HCT116 (cell line): ENCODE data around the gene UNC79. TPM values are rescaled to one million over a fixed set of nuclear protein-coding genes. Genes with fewer than 3 reads are reported as not detected.

ENCODE experiments used
- ATAC-seq: fragments of 200-7000 bp; cut with Tn5 transposase; 2 replicates; pipeline ENCODE4 v1.9.1; 2020; ENCODE audit warnings: mild to moderate bottlenecking, moderate library complexity
- BruUV-seq: library from RNA; stranded (reverse); fragments of 400-500 nt; replicated peaks from 2 replicates; lab custom pipeline; 2021; lab: Mats Ljungman, UMichigan
- CTCF ChIA-PET: fragments of 300-600 bp; sonication (Branson Sonifier 250); formaldehyde crosslinking; loops from one replicate; lab custom pipeline; 2021; ENCODE audit warnings: antibody characterized with exemption; lab: Charles Lee
- POLR2A ChIA-PET: fragments of 300-600, 350-600 bp; sonication (Branson Sonifier 250); formaldehyde crosslinking; loops from one replicate; lab custom pipeline; 2021; ENCODE audit warnings: antibody characterized with exemption; lab: Charles Lee
- RAD21 ChIA-PET, 2 experiments: fragments of 300-600 bp; sonication (Branson Sonifier 250); formaldehyde crosslinking; loops; one replicate each; lab custom pipeline; 2023; ENCODE audit warnings: low total read pairs in 2 of 2; ENCODE audit not compliant: uncharacterized antibody in 2 of 2, unreplicated experiment in 2 of 2, low non-redundant PET in 1 of 2; lab: Charles Lee
- DNase-seq: peaks from one replicate; pipeline ENCODE4 v3.0.0-alpha.2; 2010; ENCODE audit warnings: low read depth, low spot score
- H2AFZ ChIP-seq: fragments of 200-600 bp; shearing (Covaris generic), sonication (generic); 2 replicates; pipeline ENCODE4 v1.6.1; 2017; ENCODE audit warnings: low read depth, mixed run types, mixed read lengths, antibody characterized with exemption, low read length; ENCODE audit not compliant: poor library complexity, severe bottlenecking
- H3K27ac ChIP-seq: 2 replicates; pipeline ENCODE4 v1.5.1; 2012; ENCODE audit warnings: low read depth, low read length
- H3K27me3 ChIP-seq: fragments of 200-600 bp; sonication (generic); 2 replicates; pipeline ENCODE4 v1.6.1; 2016; ENCODE audit warnings: mixed run types, low read length, mixed read lengths; ENCODE audit not compliant: insufficient read depth
- H3K36me3 ChIP-seq, 2 experiments: fragments of 200-500 bp in 1 of 2; fragments of 200-600 bp in 1 of 2; sonication (Bioruptor generic) in 1 of 2; sonication (generic) in 1 of 2; 2 replicates each; pipeline versions ENCODE4 v1.5.1 to v1.6.1; 2014 to 2016; ENCODE audit warnings: low read length in 2 of 2, inconsistent platforms in 1 of 2, mixed read lengths in 1 of 2, mixed run types in 1 of 2; ENCODE audit not compliant: insufficient read depth in 2 of 2, control insufficient read depth in 1 of 2
- H3K4me1 ChIP-seq, 2 experiments: fragments of 200-600 bp in 1 of 2; sonication (generic) in 1 of 2; 2 replicates each; pipeline versions ENCODE4 v1.5.1 to v1.6.1; 2012 to 2017; ENCODE audit warnings: low read length in 2 of 2, inconsistent platforms in 1 of 2, mild to moderate bottlenecking in 1 of 2, mixed read lengths in 1 of 2, mixed run types in 1 of 2, moderate library complexity in 1 of 2; ENCODE audit not compliant: insufficient read depth in 2 of 2, control insufficient read depth in 1 of 2
- H3K4me2 ChIP-seq: fragments of 200-600 bp; sonication (generic); 2 replicates; pipeline ENCODE4 v1.6.1; 2017; ENCODE audit warnings: mixed run types, low read length, mixed read lengths
- H3K4me3 ChIP-seq, 2 experiments: fragments of 200-600 bp in 1 of 2; sonication (generic) in 1 of 2; replicated peaks in 1 of 2; 2 replicates each; pipeline ENCODE4 v1.5.1; 2011 to 2016; ENCODE audit warnings: low read length in 2 of 2, control low read depth in 1 of 2, low read depth in 1 of 2, mild to moderate bottlenecking in 1 of 2, mixed read lengths in 1 of 2, mixed run types in 1 of 2
- H3K79me2 ChIP-seq: fragments of 200-600 bp; sonication (generic); 2 replicates; pipeline ENCODE4 v1.6.1; 2017; ENCODE audit warnings: mild to moderate bottlenecking, mixed run types, low read length, moderate library complexity, mixed read lengths; ENCODE audit not compliant: insufficient read depth
- H3K9ac ChIP-seq: fragments of 200-600 bp; sonication (generic); 2 replicates; pipeline ENCODE4 v1.6.1; 2016; ENCODE audit warnings: low read length, mixed read lengths
- H3K9me2 ChIP-seq: fragments of 200-600 bp; sonication (generic), shearing (Covaris generic); 2 replicates; pipeline ENCODE4 v1.6.1; 2017; ENCODE audit warnings: mixed run types, mild to moderate bottlenecking, moderate library complexity; ENCODE audit not compliant: insufficient read depth
- H3K9me3 ChIP-seq, 2 experiments: fragments of 200-500 bp in 1 of 2; fragments of 200-600 bp in 1 of 2; sonication (Bioruptor generic) in 1 of 2; sonication (generic) in 1 of 2; 2 replicates each; pipeline ENCODE4 v1.6.1; 2014 to 2017; ENCODE audit warnings: low read length in 2 of 2, mixed read lengths in 2 of 2, inconsistent platforms in 1 of 2, low read depth in 1 of 2, mild to moderate bottlenecking in 1 of 2, mixed run types in 1 of 2, moderate library complexity in 1 of 2; ENCODE audit not compliant: control insufficient read depth in 1 of 2, insufficient read depth in 1 of 2
- H4K20me1 ChIP-seq: fragments of 200-600 bp; sonication (generic), shearing (Covaris generic); 2 replicates; pipeline ENCODE4 v1.6.1; 2017; ENCODE audit warnings: mixed run types, mild to moderate bottlenecking, moderate library complexity; ENCODE audit not compliant: insufficient read depth
- ATF3 ChIP-seq: IDR thresholded peaks from 2 replicates; pipeline ENCODE4 v1.6.1; 2012
- CBX3 ChIP-seq: IDR thresholded peaks from 2 replicates; pipeline ENCODE4 v1.6.1; 2012; ENCODE audit warnings: low read depth
- CEBPB ChIP-seq: IDR thresholded peaks from 2 replicates; pipeline ENCODE4 v1.6.1; 2012; ENCODE audit warnings: low read depth
- EGR1 ChIP-seq: IDR thresholded peaks from 2 replicates; pipeline ENCODE4 v1.6.1; 2012; ENCODE audit warnings: low read depth
- ELF1 ChIP-seq: IDR thresholded peaks from 2 replicates; pipeline ENCODE4 v1.6.1; 2012; ENCODE audit warnings: low read depth, borderline replicate concordance
- EZH2 ChIP-seq: fragments of 200-600 bp; sonication (generic); IDR thresholded peaks from 2 replicates; pipeline ENCODE4 v1.6.1; 2017; ENCODE audit warnings: antibody characterized with exemption, mixed run types
- MAX ChIP-seq: IDR thresholded peaks from 2 replicates; pipeline ENCODE4 v1.6.1; 2012
- POLR2A ChIP-seq: IDR thresholded peaks from 2 replicates; pipeline ENCODE4 v1.7.0; 2011; ENCODE audit warnings: borderline replicate concordance; ENCODE audit not compliant: insufficient read depth, insufficient read length; ENCODE audit errors: extremely low read depth
- POLR2AphosphoS5 ChIP-seq: IDR thresholded peaks from 2 replicates; pipeline ENCODE4 v1.6.1; 2011; ENCODE audit warnings: mild to moderate bottlenecking, low read depth, low read length, moderate library complexity
- RAD21 ChIP-seq: IDR thresholded peaks from 2 replicates; pipeline ENCODE4 v1.6.1; 2012; ENCODE audit warnings: low read depth, mild to moderate bottlenecking
- SIN3A ChIP-seq: IDR thresholded peaks from 2 replicates; pipeline ENCODE4 v1.6.1; 2012; ENCODE audit warnings: low read depth
- SP1 ChIP-seq: IDR thresholded peaks from 2 replicates; pipeline ENCODE4 v1.6.1; 2012; ENCODE audit warnings: low read depth
- TCF7L2 ChIP-seq: IDR thresholded peaks from 2 replicates; pipeline ENCODE4 v1.7.0; 2011; ENCODE audit warnings: borderline replicate concordance, inconsistent platforms; ENCODE audit not compliant: insufficient read depth, insufficient read length; ENCODE audit errors: extremely low read depth
- YY1 ChIP-seq: IDR thresholded peaks from 2 replicates; pipeline ENCODE4 v1.6.1; 2011; ENCODE audit warnings: low read length, low read depth, moderate library complexity, mild to moderate bottlenecking; ENCODE audit not compliant: insufficient replicate concordance; ENCODE audit errors: extremely low read depth
- ZFX ChIP-seq: fragments of 450-650 bp; IDR thresholded peaks from 2 replicates; pipeline ENCODE4 v1.6.1; 2017
- intact Hi-C: fragments of 100-400 bp; cut with micrococcal nuclease; formaldehyde crosslinking; loops from 2 replicates; pipeline ENCODE4 v1.10.0; 2022
- total RNA-seq: library from RNA; stranded (reverse); gene quantifications from one replicate; pipeline ENCODE4 v1.2.1, GENCODE V29; 2021; ENCODE audit not compliant: unreplicated experiment
- TF ChIP-seq, protein P1 (sequence below): IDR thresholded peaks from 2 replicates; pipeline ENCODE4 v1.6.1; 2012; ENCODE audit warnings: low read depth

UNC79 gene
- total RNA-seq, 1 experiment from 2014 or later: 0.10 TPM

DNA sequence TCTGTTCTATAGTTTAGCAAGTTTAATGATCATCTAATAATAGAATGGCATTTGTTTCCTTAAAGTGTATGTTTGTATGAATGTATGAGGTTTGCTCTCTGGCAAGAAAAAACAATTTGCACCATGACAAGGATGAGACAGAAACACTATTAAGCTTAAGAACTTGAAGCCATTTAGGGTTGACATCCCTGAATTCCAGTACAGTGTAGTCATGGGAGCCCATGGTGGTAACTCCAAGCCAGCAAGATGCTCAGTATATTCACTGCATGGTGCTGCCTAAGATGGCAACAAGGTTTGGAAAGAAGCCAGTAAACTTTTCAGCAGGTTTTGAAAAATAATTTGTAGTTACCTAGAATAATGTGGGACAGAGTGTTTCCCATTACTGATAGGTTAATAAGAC is 198.9 kb downstream of the UNC79 start:
- no peak overlapping the region for H2AFZ ChIP-seq
- no peaks in the 10 kb centered on the region for H3K79me2 ChIP-seq
- ATAC-seq (no peak), DNase-seq (no peak)
- H3K9me2 ChIP-seq: no peaks in the 10 kb centered on the region
- no peaks in the 10 kb centered on the region for H4K20me1 ChIP-seq
- no peaks in the 10 kb centered on the region for H3K36me3 ChIP-seq
- no TSS peak for BruUV-seq
- no peak overlapping the region for H3K9ac ChIP-seq
- ChIA-PET CTCF (no interaction called here), POLR2A (no interaction called here)
- no peaks in the 10 kb centered on the region for H3K4me1 ChIP-seq
- H3K4me3 ChIP-seq: no peak overlapping the region
- intact Hi-C loops: no loop called here
- no peaks in the 10 kb centered on the region for H3K9me3 ChIP-seq
- H3K4me2 ChIP-seq: no peak overlapping the region
- peaks cover 38% of the 10 kb centered on the region; the same call in 1 of the 2 replicates for H3K27me3 ChIP-seq
- TF ChIP-seq, protein P1, sequence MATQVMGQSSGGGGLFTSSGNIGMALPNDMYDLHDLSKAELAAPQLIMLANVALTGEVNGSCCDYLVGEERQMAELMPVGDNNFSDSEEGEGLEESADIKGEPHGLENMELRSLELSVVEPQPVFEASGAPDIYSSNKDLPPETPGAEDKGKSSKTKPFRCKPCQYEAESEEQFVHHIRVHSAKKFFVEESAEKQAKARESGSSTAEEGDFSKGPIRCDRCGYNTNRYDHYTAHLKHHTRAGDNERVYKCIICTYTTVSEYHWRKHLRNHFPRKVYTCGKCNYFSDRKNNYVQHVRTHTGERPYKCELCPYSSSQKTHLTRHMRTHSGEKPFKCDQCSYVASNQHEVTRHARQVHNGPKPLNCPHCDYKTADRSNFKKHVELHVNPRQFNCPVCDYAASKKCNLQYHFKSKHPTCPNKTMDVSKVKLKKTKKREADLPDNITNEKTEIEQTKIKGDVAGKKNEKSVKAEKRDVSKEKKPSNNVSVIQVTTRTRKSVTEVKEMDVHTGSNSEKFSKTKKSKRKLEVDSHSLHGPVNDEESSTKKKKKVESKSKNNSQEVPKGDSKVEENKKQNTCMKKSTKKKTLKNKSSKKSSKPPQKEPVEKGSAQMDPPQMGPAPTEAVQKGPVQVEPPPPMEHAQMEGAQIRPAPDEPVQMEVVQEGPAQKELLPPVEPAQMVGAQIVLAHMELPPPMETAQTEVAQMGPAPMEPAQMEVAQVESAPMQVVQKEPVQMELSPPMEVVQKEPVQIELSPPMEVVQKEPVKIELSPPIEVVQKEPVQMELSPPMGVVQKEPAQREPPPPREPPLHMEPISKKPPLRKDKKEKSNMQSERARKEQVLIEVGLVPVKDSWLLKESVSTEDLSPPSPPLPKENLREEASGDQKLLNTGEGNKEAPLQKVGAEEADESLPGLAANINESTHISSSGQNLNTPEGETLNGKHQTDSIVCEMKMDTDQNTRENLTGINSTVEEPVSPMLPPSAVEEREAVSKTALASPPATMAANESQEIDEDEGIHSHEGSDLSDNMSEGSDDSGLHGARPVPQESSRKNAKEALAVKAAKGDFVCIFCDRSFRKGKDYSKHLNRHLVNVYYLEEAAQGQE: no peak
- TF ChIP-seq EGR1 (no peak), TCF7L2 (no peak), ELF1 (no peak), RAD21 (no peak), ATF3 (no peak), EZH2 (no peak), ZFX (no peak), SIN3A (no peak), CEBPB (no peak), SP1 (no peak), POLR2A (no peak), CBX3 (no peak), MAX (no peak), POLR2AphosphoS5 (no peak), YY1 (no peak)
- TF ChIP-seq, all 23 proteins: peak for 0
- no peak overlapping the region for H3K27ac ChIP-seq
- RAD21 ChIA-PET: no interaction called here
